Stomach (tissue), 9 donors: Measurements from ENCODE around the gene ZNF830. TPM values are rescaled to one million over a fixed set of nuclear protein-coding genes. Genes with fewer than 3 reads are reported as not detected.
"Not testable (repeated sequence)": the region's sequence is repeated elsewhere in the genome, so short reads cannot be mapped to it uniquely, and the experiment has no call there.

Experiments
- DNase-seq, 2 donors: peaks; one replicate each; pipeline versions ENCODE4 v3.0.0 to v3.0.0-alpha.2; 2013 to 2019
- H3K27ac ChIP-seq, 5 donors: fragments of 200-600 bp in 4 of 5; sonication (generic) in 4 of 5; one replicate each; pipeline ENCODE4 v1.5.1; 2013 to 2019; ENCODE audit warnings: mild to moderate bottlenecking in 1 of 5, moderate library complexity in 1 of 5
- H3K27me3 ChIP-seq, 3 donors: fragments of 200-600 bp; sonication (generic); one replicate each; pipeline ENCODE4 v1.5.1; 2017 to 2019; ENCODE audit warnings: mixed run types in 1 of 3
- H3K36me3 ChIP-seq, 4 donors: fragments of 200-600 bp; sonication (generic); 1 replicate in 3 of 4; 2 replicates in 1 of 4; pipeline ENCODE4 v1.5.1; 2016 to 2019
- H3K4me1 ChIP-seq, 4 donors: fragments of 200-600 bp; sonication (generic); one replicate each; pipeline ENCODE4 v1.5.1; 2016 to 2019
- H3K4me3 ChIP-seq, 4 donors: fragments of 200-600 bp; sonication (generic) in 3 of 4; one replicate each; pipeline ENCODE4 v1.5.1; 2016 to 2019; ENCODE audit warnings: mild to moderate bottlenecking in 1 of 4
- H3K9me3 ChIP-seq, 4 donors: fragments of 200-600 bp; sonication (generic); one replicate each; pipeline ENCODE4 v1.5.1; 2016 to 2019
- EP300 ChIP-seq: sonication (generic); formaldehyde crosslinking; IDR thresholded peaks from one replicate; pipeline ENCODE4 v1.6.1; 2017; ENCODE audit warnings: antibody characterized with exemption
- POLR2A ChIP-seq, 4 donors: fragments of 450-650 bp; IDR thresholded peaks; one replicate each; pipeline ENCODE4 v1.6.1; 2016; ENCODE audit warnings: antibody characterized with exemption in 4 of 4, control low read depth in 2 of 4, mild to moderate bottlenecking in 1 of 4, moderate library complexity in 1 of 4
- POLR2AphosphoS5 ChIP-seq, 3 donors: sonication (generic); formaldehyde crosslinking; IDR thresholded peaks; one replicate each; pipeline ENCODE4 v1.6.1; 2016; ENCODE audit warnings: antibody characterized with exemption in 3 of 3
- WGBS, 5 donors: extraction: QIAGEN DNeasy Blood & Tissue Kit in 3 of 5; methylation state at CpG; one replicate each; pipeline versions ENCODE4 v1.1.5 to v1.1.7; 2013 to 2018; 5-methylcytosine and 5-hydroxymethylcytosine counted together
- intact Hi-C: fragments of 100-400 bp; cut with DNase I; formaldehyde crosslinking; loops from one replicate; pipeline ENCODE4 v1.15.1; 2023; ENCODE audit warnings: low total_unique reads
- polyA plus RNA-seq, 3 donors: library from polyadenylated mRNA; stranded (reverse); fragments of 200-250 nt; gene quantifications; one replicate each; pipeline ENCODE4 v1.2.3, GENCODE V29; 2013
- total RNA-seq, 5 donors: library from RNA; depleted of rRNA; stranded (reverse); fragments of >200 nt; gene quantifications; one replicate each; pipeline versions ENCODE4 v1.1.0 to v1.2.3, GENCODE V29; 2014 to 2016
- TF ChIP-seq, protein P1 (sequence below), 7 experiments: fragments of 450-650 bp in 4 of 7; fragments of 200-600 bp in 3 of 7; sonication (generic) in 3 of 7; IDR thresholded peaks; one replicate each; pipeline ENCODE4 v1.5.1; 2016 to 2019; ENCODE audit warnings: antibody characterized with exemption in 7 of 7, control low read depth in 2 of 7, mild to moderate bottlenecking in 1 of 7
- donor health status: healthy with polysubstance abuse.
- donor health status: Bipolar disorder and iron deficiency.
- donor health status: healthy.

Gene ZNF830
- total and polyA plus RNA-seq, 8 donors, result 7.7 to 20.2 (median 9.4) TPM

DNA sequence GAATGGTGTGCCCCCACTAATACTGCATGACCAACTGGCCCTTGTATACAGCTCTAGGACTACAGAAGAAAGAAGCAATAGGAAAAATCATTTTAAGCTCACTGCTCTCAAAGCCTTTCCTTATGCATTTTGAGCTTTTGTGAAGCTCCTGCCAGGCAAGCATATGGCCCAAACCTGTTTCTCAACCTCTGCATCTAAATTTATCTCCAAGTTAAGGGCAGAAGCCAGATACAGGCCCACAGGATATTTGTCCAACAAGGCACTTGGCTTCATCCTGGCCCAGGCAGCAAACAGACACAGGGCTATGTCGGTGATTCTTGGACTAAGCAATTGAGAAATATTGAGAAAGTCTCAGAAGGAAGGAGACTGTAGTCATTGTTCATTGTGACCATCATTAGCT lies 44.0 kb upstream of the ZNF830 start:
- H3K36me3 ChIP-seq, result no peaks in the 10 kb centered on the region
- intact Hi-C loops, result no loop called here
- no peak overlapping the region for H3K27ac ChIP-seq
- no peak overlapping the region for H3K4me3 ChIP-seq
- no peaks in the 10 kb centered on the region for H3K9me3 ChIP-seq
- H3K27me3 ChIP-seq, result no peaks in the 10 kb centered on the region
- no peaks in the 10 kb centered on the region for H3K4me1 ChIP-seq
- TF ChIP-seq POLR2A (IDR thresholded peaks at IDR 0.05) (no peak), EP300 (no peak), POLR2AphosphoS5 (IDR thresholded peaks at IDR 0.05) (no peak)
- TF ChIP-seq, protein P1, sequence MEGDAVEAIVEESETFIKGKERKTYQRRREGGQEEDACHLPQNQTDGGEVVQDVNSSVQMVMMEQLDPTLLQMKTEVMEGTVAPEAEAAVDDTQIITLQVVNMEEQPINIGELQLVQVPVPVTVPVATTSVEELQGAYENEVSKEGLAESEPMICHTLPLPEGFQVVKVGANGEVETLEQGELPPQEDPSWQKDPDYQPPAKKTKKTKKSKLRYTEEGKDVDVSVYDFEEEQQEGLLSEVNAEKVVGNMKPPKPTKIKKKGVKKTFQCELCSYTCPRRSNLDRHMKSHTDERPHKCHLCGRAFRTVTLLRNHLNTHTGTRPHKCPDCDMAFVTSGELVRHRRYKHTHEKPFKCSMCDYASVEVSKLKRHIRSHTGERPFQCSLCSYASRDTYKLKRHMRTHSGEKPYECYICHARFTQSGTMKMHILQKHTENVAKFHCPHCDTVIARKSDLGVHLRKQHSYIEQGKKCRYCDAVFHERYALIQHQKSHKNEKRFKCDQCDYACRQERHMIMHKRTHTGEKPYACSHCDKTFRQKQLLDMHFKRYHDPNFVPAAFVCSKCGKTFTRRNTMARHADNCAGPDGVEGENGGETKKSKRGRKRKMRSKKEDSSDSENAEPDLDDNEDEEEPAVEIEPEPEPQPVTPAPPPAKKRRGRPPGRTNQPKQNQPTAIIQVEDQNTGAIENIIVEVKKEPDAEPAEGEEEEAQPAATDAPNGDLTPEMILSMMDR (IDR thresholded peaks at IDR 0.05), result no peak
- DNase-seq, result no peak
- 39 to 63% (median 45%) methylated on average over 1 of the region's 1 CpG for WGBS, 5 donors

DNA sequence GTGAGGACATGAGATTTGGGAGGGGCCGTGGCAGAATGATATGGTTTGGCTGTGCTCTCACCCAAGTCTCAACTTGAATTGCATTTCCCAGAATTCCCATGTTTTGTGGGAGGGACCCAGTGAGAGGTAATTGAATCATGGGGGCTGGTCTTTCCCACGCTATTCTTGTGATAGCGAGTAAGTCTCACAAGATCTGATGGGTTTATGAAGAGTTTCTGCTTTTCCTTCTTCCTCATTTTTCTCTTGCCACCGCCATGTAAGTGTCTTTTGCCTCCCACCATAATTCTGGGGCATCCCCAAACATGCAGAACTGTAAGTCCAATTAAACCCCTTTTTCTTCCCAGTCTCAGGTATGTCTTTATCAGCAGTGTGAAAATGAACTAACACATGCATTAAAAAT lies 40.7 kb upstream of the ZNF830 start:
- DNase-seq, result no peak
- intact Hi-C loops, result no loop called here
- no peaks in the 10 kb centered on the region for H3K27me3 ChIP-seq
- H3K4me1 ChIP-seq, result no peaks in the 10 kb centered on the region
- H3K27ac ChIP-seq, result no peak overlapping the region
- TF ChIP-seq, protein P1 (IDR thresholded peaks at IDR 0.05), result no peak
- TF ChIP-seq POLR2A (IDR thresholded peaks at IDR 0.05), result no peak
- no peak for TF ChIP-seq POLR2AphosphoS5 (IDR thresholded peaks at IDR 0.05)
- no peak for TF ChIP-seq EP300
- no peak overlapping the region for H3K4me3 ChIP-seq
- no peaks in the 10 kb centered on the region for H3K9me3 ChIP-seq
- WGBS, 5 donors, result 87 to 95% (median 90%) methylated on average over 4 of the region's 4 CpGs
- H3K36me3 ChIP-seq, result no peaks in the 10 kb centered on the region

DNA sequence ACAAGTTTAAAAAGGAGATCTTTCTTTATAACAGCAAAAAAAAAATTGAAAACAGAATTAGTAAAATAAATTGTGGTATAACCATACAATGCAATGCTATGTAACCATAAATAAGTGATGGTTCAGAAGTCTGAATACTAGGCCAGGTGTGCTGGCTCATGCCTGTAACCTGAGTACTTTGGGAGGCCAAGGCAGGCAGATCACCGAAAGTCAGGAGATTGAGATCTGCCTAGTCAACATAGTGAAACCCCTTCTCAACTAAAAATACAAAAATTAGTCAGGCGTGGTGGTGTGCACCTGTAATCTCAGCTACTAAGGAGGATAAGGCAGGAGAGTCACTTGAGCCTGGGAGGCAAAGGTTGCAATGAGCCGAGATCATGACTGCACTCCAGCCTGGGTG lies 34.7 kb upstream of the ZNF830 start:
- H3K4me3 ChIP-seq, result no peak overlapping the region
- H3K9me3 ChIP-seq, result no peaks in the 10 kb centered on the region
- H3K36me3 ChIP-seq, result peaks cover 0 to 4% (median 0%) of the 10 kb centered on the region in 4 donors
- no peak for DNase-seq
- H3K4me1 ChIP-seq, result no peaks in the 10 kb centered on the region
- intact Hi-C loops, result no loop called here
- TF ChIP-seq EP300, result no peak
- TF ChIP-seq POLR2A (IDR thresholded peaks at IDR 0.05), result no peak
- TF ChIP-seq, protein P1 (IDR thresholded peaks at IDR 0.05), result no peak
- no peak for TF ChIP-seq POLR2AphosphoS5 (IDR thresholded peaks at IDR 0.05)
- no peak overlapping the region for H3K27ac ChIP-seq
- no peaks in the 10 kb centered on the region for H3K27me3 ChIP-seq
- 87 to 96% (median 89%) methylated on average over 3 of the region's 3 CpGs for WGBS, 5 donors

DNA sequence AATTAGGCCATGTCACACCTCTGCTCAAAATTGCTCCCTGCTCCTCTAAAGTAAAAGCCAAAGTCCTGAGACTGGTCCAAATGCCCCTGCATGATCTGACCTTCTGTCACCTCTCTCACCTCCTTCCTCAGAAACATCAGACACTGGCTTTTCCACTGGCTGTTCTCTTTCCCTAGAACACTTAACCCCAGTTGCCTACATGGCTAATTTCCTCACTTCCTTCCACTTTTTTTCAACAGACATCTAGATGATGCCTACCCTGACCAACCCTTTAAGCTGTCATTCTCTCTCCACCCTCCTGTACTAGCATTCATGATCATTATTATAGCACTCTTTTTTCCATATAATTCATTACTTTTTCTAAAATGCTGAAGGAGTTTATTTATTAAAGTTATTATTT lies 31.1 kb upstream of the ZNF830 start:
- Histone ChIP-seq H3K4me1 (no peaks in the 10 kb centered on the region), H3K4me3 (no peak overlapping the region), H3K36me3 (peaks cover 0 to 8% (median 0%) of the 10 kb centered on the region in 4 donors), H3K9me3 (no peaks in the 10 kb centered on the region), H3K27me3 (no peaks in the 10 kb centered on the region), H3K27ac (no peak overlapping the region)
- DNase-seq, result no peak
- intact Hi-C loops, result no loop called here
- TF ChIP-seq, protein P1 (IDR thresholded peaks at IDR 0.05), result no peak
- TF ChIP-seq POLR2AphosphoS5 (IDR thresholded peaks at IDR 0.05) (no peak), POLR2A (IDR thresholded peaks at IDR 0.05) (no peak), EP300 (no peak)

DNA sequence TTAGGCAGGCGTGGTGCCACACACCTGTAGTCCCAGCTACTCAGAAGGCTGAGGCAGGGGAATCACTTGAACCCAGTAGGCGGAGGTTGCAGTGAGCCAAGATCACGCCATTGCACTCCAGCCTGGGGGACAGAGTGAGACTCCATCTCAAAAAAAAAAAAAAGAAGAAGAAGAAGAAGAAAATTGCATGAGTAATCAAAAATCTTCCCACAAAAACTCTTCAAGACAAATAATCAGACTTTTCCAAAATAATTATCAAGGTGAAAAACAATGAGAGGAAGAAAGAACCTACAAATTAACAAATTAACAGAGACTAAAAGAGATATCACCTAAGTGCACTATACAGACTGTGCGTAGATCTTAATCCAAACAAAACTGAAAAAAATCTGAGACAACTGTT lies 10.6 kb upstream of the ZNF830 start:
- H3K27ac ChIP-seq, intact Hi-C loops, DNase-seq, H3K4me1 ChIP-seq, H3K27me3 ChIP-seq, H3K9me3 ChIP-seq, H3K36me3 ChIP-seq, H3K4me3 ChIP-seq: not testable (repeated sequence)
- WGBS, 5 donors, result 92 to 97% (median 93%) methylated on average over 4 of the region's 4 CpGs
